ENCODE measurements around the gene ADM5. TPM values are rescaled to one million over a fixed set of nuclear protein-coding genes. Genes with fewer than 3 reads are reported as not detected.

ADM5 gene
- total RNA-seq, 1 donor from 2014 or later, result 2.1 TPM

- peak overlapping the region; percentile 61 for H3K27ac ChIP-seq
- no peak for TF ChIP-seq CTCF (IDR thresholded peaks at IDR 0.05)
- H3K4me3 ChIP-seq, result peak overlapping the region; percentile 63
- peaks cover 26% of the 10 kb centered on the region for H3K27me3 ChIP-seq (ENCODE audit: low read depth)
- ATAC-seq, result no peak
- H3K9me3 ChIP-seq, result no peaks in the 10 kb centered on the region
- peaks cover 28% of the 10 kb centered on the region for H3K4me1 ChIP-seq
- no peak for DNase-seq
- intact Hi-C loops (cut with DNase I), result no loop called here
- peaks cover 55% of the 10 kb centered on the region for H3K36me3 ChIP-seq
Measured at GRCh38 chr19:49687566-49688316, 1.7 kb upstream of the ADM5 start.

GRCh38 chr19:49688531-49689132 is 762 bp upstream of the ADM5 start:
- Histone ChIP-seq H3K27ac (peak overlapping the region; percentile 61), H3K4me3 (peak overlapping the region; percentile 63), H3K9me3 (no peaks in the 10 kb centered on the region), H3K4me1 (peaks cover 28% of the 10 kb centered on the region), H3K36me3 (peaks cover 46% of the 10 kb centered on the region), H3K27me3 (ENCODE audit: low read depth) (peaks cover 26% of the 10 kb centered on the region)
- intact Hi-C loops (cut with DNase I), result no loop called here
- TF ChIP-seq CTCF (IDR thresholded peaks at IDR 0.05), result no peak
- DNase-seq, result no peak
- no peak for ATAC-seq

GRCh38 chr19:49690079-49690655 is 773 bp downstream of the ADM5 start:
- peaks cover 28% of the 10 kb centered on the region for H3K4me1 ChIP-seq
- ATAC-seq (peak; percentile 1 to 25), DNase-seq (no peak)
- H3K9me3 ChIP-seq, result no peaks in the 10 kb centered on the region
- intact Hi-C loops (cut with DNase I), result no loop called here
- peak overlapping the region; percentile 61 for H3K27ac ChIP-seq
- TF ChIP-seq CTCF (IDR thresholded peaks at IDR 0.05), result no peak
- peaks cover 30% of the 10 kb centered on the region for H3K36me3 ChIP-seq
- peaks cover 26% of the 10 kb centered on the region for H3K27me3 ChIP-seq (ENCODE audit: low read depth)
- peak overlapping the region; percentile 63 for H3K4me3 ChIP-seq

GRCh38 chr19:49690656-49691242 is 1.4 kb downstream of the ADM5 start, which contains the start of gene CPT1C:
Gene CPT1C (plus strand): TSS chr19:49691116. CDS start chr19:49692253, 1,137 bp downstream.
- Histone ChIP-seq H3K36me3 (peaks cover 24% of the 10 kb centered on the region), H3K27me3 (ENCODE audit: low read depth) (peaks cover 26% of the 10 kb centered on the region), H3K9me3 (no peaks in the 10 kb centered on the region), H3K4me1 (peaks cover 28% of the 10 kb centered on the region), H3K27ac (peak within 1 kb of the TSS; percentile 61), H3K4me3 (peak within 1 kb of the TSS; percentile 63)
- ATAC-seq (peak; percentile 75 to 76), DNase-seq (peak; percentile 73)
- intact Hi-C loops (cut with DNase I), result no loop called here
- TF ChIP-seq CTCF (IDR thresholded peaks at IDR 0.05), result no peak
